Thyroid gland (tissue), 4 donors: Measurements from ENCODE around the gene STK11IP.

Experiments
- CTCF ChIP-seq, 6 experiments: fragments of 200-600 bp in 3 of 6; fragments of 450-650 bp in 3 of 6; sonication (generic) in 3 of 6; IDR thresholded peaks; one replicate each; pipeline ENCODE4 v1.5.1; 2016 to 2019; ENCODE audit warnings: antibody characterized with exemption in 6 of 6, mild to moderate bottlenecking in 2 of 6, inconsistent platforms in 1 of 6, moderate library complexity in 1 of 6
- POLR2A ChIP-seq, 2 donors: fragments of 450-650 bp; IDR thresholded peaks; one replicate each; pipeline ENCODE4 v1.6.1; 2017; ENCODE audit warnings: antibody characterized with exemption in 2 of 2, mild to moderate bottlenecking in 2 of 2, moderate library complexity in 1 of 2

- TF ChIP-seq CTCF (IDR thresholded peaks at IDR 0.05) (no peak), POLR2A (IDR thresholded peaks at IDR 0.05) (no peak)
Measured at GRCh38 chr2:219612577-219613286, 15.1 kb downstream of the STK11IP start.
